Measurements from ENCODE around the gene CRHR1.

DNA sequence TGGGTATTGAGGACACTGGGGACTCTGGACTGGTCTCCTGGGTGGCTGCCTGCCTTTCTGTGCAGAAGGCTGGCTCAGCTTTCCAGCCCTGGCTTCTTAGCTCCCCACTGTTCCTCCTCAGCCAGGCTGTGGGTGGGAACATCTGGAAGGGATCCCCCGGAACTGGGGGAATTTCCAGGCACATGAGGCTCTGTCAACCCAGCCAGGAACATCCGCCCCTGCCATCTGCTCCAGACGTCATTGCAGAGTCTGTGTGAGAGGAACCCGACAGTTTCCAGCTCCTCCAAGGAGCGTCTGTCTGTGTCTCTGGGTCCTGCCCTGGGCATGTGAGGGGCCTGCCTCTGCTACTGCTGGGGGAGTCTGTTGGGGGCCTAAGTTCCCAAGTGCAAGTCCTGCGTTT, 36.2 kb upstream of the CRHR1 start:
- TF ChIP-seq POLR2AphosphoS5 (IDR thresholded peaks at IDR 0.05; ENCODE audit: low read depth, low read length) (no peak), POLR2A (IDR thresholded peaks at IDR 0.05; ENCODE audit: low read depth, low read length) (no peak), TAF1 (IDR thresholded peaks at IDR 0.05; ENCODE audit: borderline replicate concordance, low read depth, low read length) (no peak)

All from GM12892 (cell line).